Mucosa of rectum (tissue), 2 donors: ENCODE measurements around the gene PRKN.

ENCODE experiments used
- H3K27ac ChIP-seq, 2 donors: one replicate each; pipeline ENCODE4 v1.7.0; 2013; ENCODE audit warnings: inconsistent platforms in 2 of 2, low read depth in 2 of 2, low read length in 2 of 2
- H3K27me3 ChIP-seq, 2 donors: one replicate each; pipeline ENCODE4 v1.7.0; 2013; ENCODE audit warnings: low read length in 2 of 2; ENCODE audit not compliant: control insufficient read depth in 2 of 2, insufficient read depth in 2 of 2
- H3K36me3 ChIP-seq, 2 donors: one replicate each; pipeline ENCODE4 v1.7.0; 2013; ENCODE audit warnings: low read length in 2 of 2; ENCODE audit not compliant: control insufficient read depth in 2 of 2, insufficient read depth in 2 of 2
- H3K4me1 ChIP-seq, 2 donors: one replicate each; pipeline ENCODE4 v1.7.0; 2013; ENCODE audit warnings: low read length in 2 of 2, mild to moderate bottlenecking in 1 of 2; ENCODE audit not compliant: control insufficient read depth in 2 of 2, insufficient read depth in 2 of 2
- H3K4me3 ChIP-seq, 2 donors: one replicate each; pipeline ENCODE4 v1.7.0; 2013; ENCODE audit warnings: low read length in 2 of 2
- H3K9ac ChIP-seq, 2 donors: one replicate each; pipeline ENCODE4 v1.7.0; 2013; ENCODE audit warnings: low read length in 2 of 2, low read depth in 1 of 2, mild to moderate bottlenecking in 1 of 2
- H3K9me3 ChIP-seq, 2 donors: one replicate each; pipeline ENCODE4 v1.7.0; 2013; ENCODE audit warnings: low read length in 2 of 2; ENCODE audit not compliant: control insufficient read depth in 2 of 2
- donor health status: healthy.
- donor health status: Normal muscosa, but diverticular disease.

The PRKN gene

DNA sequence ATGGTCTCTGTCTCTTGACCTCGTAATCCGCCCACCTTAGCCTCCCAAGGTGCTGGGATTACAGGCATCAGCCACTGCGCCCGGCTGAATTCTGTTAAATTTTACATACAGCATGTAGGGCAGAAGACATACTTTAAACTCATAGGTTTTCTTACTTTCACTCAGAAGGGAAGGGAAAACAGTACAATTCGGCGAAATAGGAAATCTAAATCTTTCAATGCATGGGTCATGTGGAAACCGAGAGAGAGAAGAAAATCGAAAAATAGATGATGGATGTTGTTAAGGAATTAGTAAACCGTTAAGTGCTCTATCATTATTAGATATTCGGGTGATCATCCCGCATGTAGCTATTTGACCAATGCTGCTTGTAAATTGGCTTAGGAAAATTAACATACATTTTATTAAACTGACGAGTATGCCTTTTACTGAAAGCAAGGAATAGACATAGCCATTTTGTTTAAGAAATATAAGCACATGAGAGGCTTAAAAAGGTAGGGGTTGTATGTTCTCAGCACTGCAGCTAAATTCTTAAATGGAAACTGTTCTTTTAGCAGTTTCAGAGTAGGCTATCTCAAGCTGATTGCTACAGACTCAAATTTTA lies 1289.0 kb downstream of the PRKN start:
- Histone ChIP-seq H3K4me3 (peak overlapping the region in 1 of 2 donors; percentile 28), H3K36me3 (no peaks in the 10 kb centered on the region)

DNA sequence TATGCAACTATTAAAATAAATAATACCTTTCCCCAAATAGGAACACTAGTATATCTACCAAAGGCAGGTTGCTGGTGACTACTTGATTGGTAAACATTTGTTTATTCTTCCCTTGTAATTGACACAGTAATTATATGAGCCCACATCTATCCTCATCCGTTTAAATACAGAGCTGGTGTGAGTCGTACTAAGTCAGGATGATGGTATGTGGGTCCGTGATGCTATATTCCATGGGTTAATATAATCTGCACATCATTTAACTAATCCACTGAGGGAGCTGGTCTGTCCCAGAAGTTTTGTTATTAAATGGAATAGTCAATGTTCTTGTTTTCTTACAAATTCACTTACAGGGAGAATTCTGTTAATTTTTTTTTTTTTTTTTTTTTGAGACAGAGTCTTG lies 1289.7 kb downstream of the PRKN start:
- Histone ChIP-seq H3K27me3 (no peaks in the 10 kb centered on the region), H3K4me1 (no peaks in the 10 kb centered on the region), H3K9me3 (no peaks in the 10 kb centered on the region), H3K36me3 (no peaks in the 10 kb centered on the region), H3K4me3 (no peak overlapping the region), H3K9ac (no peak overlapping the region), H3K27ac (no peak overlapping the region)

More for the DNA sequence above, 1289.0 kb downstream of the PRKN start:
- H3K9ac ChIP-seq: no peak overlapping the region
- H3K27me3 ChIP-seq: no peaks in the 10 kb centered on the region
- H3K4me1 ChIP-seq: no peaks in the 10 kb centered on the region
- no peak overlapping the region for H3K27ac ChIP-seq
- H3K9me3 ChIP-seq: no peaks in the 10 kb centered on the region

DNA sequence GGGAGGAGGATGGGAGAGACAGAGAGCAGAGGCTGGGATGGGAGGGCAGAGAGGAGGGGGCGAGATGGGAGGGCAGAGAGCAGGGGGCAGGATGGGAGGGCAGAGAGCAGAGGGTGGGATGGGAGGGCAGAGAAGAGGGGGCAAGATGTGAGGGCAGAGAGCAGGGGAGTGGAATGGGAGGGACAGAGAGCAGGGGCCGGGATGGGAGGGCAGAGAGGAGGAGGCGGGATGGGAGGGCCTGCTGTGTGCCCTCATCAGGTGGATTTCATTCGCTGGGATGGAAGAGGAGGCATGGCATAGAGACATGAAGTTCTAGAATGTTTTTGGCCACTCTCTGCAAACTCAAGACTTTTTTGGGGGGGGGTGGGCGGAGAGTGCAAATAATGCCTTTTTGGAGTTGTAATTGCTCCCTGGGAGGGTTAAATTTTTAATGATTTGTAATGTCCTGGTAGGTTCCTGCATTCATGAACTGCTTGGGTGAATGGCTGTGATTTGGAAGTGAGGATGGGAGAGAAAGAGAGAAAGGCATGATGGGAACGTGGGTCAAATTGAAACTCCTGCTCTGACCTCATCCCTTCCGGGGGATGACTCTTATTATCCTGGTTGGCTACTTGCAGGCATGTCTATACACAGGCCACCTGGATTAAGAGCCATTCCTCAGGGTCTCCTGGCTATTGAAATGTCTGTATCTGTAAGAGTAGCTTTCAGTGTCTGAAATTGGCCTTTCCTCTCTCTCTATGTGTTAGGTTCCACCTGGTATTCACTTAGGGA lies 1291.3 kb downstream of the PRKN start:
- Histone ChIP-seq H3K4me1 (no peaks in the 10 kb centered on the region), H3K27ac (no peak overlapping the region)

DNA sequence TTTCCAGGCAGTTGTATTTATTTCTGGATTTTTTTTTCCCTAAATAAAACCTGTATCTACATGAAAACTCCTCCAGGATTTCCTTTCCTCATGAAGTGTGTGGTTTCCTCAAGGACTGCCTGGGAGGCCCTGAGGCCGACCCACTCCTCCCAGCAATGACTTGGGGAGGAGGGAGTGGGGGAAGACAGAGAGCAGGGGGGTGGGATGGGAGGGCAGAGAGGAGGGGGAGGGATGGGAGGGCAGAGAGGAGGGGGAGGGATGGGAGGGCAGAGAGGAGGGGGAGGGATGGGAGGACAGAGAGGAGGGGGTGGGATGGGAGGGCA lies 1291.9 kb downstream of the PRKN start:
- Histone ChIP-seq H3K4me1 (no peaks in the 10 kb centered on the region), H3K36me3 (no peaks in the 10 kb centered on the region), H3K9me3 (no peaks in the 10 kb centered on the region), H3K4me3 (no peak overlapping the region), H3K9ac (no peak overlapping the region), H3K27ac (no peak overlapping the region), H3K27me3 (no peaks in the 10 kb centered on the region)

More for the DNA sequence above, 1291.3 kb downstream of the PRKN start:
- H3K9me3 ChIP-seq: no peaks in the 10 kb centered on the region
- no peak overlapping the region for H3K4me3 ChIP-seq
- no peaks in the 10 kb centered on the region for H3K27me3 ChIP-seq
- H3K36me3 ChIP-seq: no peaks in the 10 kb centered on the region
- no peak overlapping the region for H3K9ac ChIP-seq

DNA sequence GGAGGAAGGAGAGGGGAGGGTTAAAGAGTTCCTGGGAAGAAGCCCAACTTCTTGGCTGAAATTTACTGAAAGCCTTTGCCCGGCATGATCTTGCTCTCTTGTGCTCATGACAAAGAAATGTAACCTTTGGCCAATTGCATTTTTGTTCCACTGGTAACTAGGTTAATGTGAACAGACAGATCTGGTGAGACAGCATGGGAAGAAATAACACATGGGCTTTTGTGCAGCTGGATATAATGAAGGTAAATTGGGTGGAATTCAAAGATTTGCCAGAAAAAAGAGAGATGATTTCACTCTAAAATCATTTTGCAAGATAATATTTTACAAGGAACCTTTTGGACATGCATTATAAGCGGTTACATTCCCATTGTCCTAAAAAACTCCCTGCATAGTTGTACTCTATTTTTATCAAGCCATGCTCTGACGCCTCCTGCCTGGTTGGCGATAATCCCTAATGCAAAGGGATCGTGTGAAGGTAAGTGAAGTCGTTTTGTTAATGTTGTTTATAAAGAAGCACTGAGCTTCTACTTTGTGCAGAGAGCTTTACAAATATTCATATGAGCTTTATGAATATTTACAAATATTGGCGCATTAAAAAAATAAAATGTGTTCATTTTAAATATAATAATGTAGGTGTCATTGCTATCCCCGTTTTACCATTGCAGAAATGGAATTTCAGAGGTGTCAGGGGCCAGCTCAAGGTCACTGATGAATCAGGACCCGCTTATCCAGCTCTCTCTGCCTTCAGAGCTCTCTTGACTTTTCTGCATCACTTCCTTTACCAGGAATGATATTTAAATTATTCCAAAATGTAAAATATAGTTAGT lies 1292.4 kb downstream of the PRKN start:
- Histone ChIP-seq H3K4me1 (no peaks in the 10 kb centered on the region), H3K9me3 (no peaks in the 10 kb centered on the region), H3K4me3 (no peak overlapping the region), H3K27ac (no peak overlapping the region), H3K36me3 (no peaks in the 10 kb centered on the region), H3K27me3 (no peaks in the 10 kb centered on the region), H3K9ac (no peak overlapping the region)

DNA sequence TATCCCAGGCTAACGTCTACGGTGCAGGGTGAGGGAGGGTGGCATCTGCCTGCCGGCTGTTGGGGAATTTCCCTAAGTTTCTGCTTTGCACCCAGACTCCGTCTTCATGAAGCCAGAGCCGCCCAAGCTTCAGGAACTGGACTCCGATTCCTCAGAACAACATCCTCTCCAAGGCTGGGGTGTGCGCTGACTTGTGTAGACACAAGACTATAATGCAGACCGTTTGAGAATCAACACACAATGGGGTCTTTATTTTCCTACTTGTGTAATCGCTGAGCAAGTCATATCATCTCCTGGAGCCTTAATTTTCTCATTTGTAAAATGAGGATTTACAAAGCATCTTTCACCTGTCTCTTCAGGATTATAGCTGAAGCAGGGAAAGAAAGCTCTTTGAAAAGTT lies 1293.2 kb downstream of the PRKN start:
- H3K27me3 ChIP-seq: no peaks in the 10 kb centered on the region
- no peak overlapping the region for H3K27ac ChIP-seq
- H3K4me1 ChIP-seq: no peaks in the 10 kb centered on the region
- H3K9me3 ChIP-seq: no peaks in the 10 kb centered on the region
- H3K36me3 ChIP-seq: no peaks in the 10 kb centered on the region
- no peak overlapping the region for H3K4me3 ChIP-seq
- no peak overlapping the region for H3K9ac ChIP-seq

DNA sequence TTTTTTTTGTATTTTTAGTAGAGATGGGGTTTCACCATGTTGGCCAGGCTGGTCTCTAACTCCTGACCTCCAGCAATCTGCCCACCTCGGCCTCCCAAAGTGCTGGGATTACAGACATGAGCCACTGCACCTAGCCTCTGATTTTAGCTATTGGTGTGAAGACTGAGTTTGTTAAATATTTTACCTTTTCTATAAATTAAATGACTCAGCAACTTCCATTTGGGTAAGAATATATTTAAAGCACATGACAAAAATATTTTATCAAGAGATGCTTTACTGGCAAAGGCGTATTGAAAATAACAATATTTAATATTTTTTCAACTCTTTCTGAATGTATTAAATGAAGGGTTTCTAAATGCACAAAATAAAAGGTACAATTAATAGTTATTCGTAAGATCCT lies 1295.0 kb downstream of the PRKN start:
- Histone ChIP-seq H3K4me1 (no peaks in the 10 kb centered on the region), H3K9ac (no peak overlapping the region), H3K9me3 (no peaks in the 10 kb centered on the region), H3K36me3 (no peaks in the 10 kb centered on the region), H3K27me3 (no peaks in the 10 kb centered on the region), H3K27ac (no peak overlapping the region), H3K4me3 (no peak overlapping the region)

DNA sequence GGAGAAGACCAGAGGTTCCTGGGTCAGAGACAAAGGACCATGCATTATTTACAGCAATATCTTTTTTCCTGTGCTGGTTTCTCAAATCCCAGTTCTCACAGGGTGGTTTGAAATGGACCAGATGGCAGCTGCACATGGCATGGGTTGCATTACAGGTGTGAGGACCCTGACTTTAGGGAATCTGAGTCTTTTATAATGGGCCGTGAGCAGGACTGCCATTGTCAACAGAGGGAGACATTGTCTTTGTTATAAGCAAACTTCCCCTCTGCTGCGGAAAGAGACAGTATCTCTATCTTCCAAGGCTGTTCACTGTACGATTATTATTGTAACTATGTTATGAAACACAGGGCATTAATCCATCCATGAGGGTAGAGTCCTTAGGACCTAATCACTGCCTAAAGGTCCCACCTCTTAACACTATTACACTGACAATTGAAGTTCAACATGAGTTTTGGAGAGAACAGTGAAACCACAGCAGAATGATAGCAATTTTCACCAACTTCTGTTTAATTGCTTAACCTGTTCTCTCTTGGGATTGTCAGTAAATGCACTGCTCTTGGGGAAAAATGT lies 1297.6 kb downstream of the PRKN start:
- no peak overlapping the region for H3K27ac ChIP-seq

DNA sequence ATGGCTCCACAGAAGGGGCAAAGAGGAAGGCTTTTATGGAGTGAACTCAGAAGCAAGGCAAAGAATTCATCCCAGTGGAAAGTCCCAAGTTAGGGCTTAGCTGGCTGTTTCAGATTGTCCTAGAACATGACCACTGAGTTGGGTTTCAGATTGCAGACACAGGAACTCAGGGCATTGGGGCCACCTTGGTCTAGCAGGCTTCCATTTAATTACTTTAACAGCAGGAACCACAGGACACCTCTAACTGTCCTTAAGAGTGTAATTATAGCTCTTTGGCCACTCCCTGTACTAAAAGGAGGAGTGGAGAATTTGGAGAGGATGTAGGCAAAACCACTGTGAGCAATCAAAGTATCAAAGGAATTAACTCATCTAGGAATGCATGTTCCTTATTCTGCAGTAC lies 1303.1 kb downstream of the PRKN start:
- no peaks in the 10 kb centered on the region for H3K36me3 ChIP-seq
- H3K27ac ChIP-seq: no peak overlapping the region
- H3K27me3 ChIP-seq: no peaks in the 10 kb centered on the region
- H3K9ac ChIP-seq: no peak overlapping the region
- H3K4me3 ChIP-seq: no peak overlapping the region
- no peaks in the 10 kb centered on the region for H3K9me3 ChIP-seq
- no peaks in the 10 kb centered on the region for H3K4me1 ChIP-seq

More for the DNA sequence above, 1297.6 kb downstream of the PRKN start:
- H3K9ac ChIP-seq: no peak overlapping the region
- H3K4me3 ChIP-seq: no peak overlapping the region
- H3K27me3 ChIP-seq: no peaks in the 10 kb centered on the region
- H3K9me3 ChIP-seq: no peaks in the 10 kb centered on the region
- H3K36me3 ChIP-seq: no peaks in the 10 kb centered on the region
- no peaks in the 10 kb centered on the region for H3K4me1 ChIP-seq
